Measurements from ENCODE around the gene RBMX.
"Not testable (repeated sequence)": the region's sequence is repeated elsewhere in the genome, so short reads cannot be mapped to it uniquely, and the experiment has no call there.

RBMX gene

GRCh38 chrX:136909119-136909705 is 28.7 kb upstream of the RBMX start:
- Histone ChIP-seq H3K36me3 (ENCODE audit: insufficient read depth, low read length) (no peaks in the 10 kb centered on the region), H3K4me3 (ENCODE audit: low read length, poor library complexity, severe bottlenecking) (peak overlapping the region; percentile 81), H3F3A (ENCODE audit: low read depth) (no peaks in the 10 kb centered on the region), H4K20me1 (ENCODE audit: insufficient read depth, low read length, poor library complexity, severe bottlenecking) (no peaks in the 10 kb centered on the region), H3K4me1 (ENCODE audit: insufficient read depth, low read length, poor library complexity, severe bottlenecking) (peaks cover 6% of the 10 kb centered on the region), H2AFZ (ENCODE audit: low read length) (peak overlapping the region; percentile 96), H3K4me2 (ENCODE audit: low read depth, low read length, poor library complexity, severe bottlenecking) (peak overlapping the region; percentile 90), H3K79me2 (ENCODE audit: insufficient read depth, low read length) (no peaks in the 10 kb centered on the region), H3K9me2 (replicated peaks; ENCODE audit: low read depth, low read length) (no peaks in the 10 kb centered on the region), H3K27me3 (ENCODE audit: insufficient read depth, low read length, poor library complexity, severe bottlenecking) (no peaks in the 10 kb centered on the region), H3K9me3 (ENCODE audit: insufficient read depth, low read depth, low read length) (no peaks in the 10 kb centered on the region), H3K9ac (ENCODE audit: low read depth, low read length, poor library complexity, severe bottlenecking) (peak overlapping the region; percentile 77)
- TF ChIP-seq CTCF (conservative IDR thresholded peaks at IDR 0.05; ENCODE audit: low read length), result no peak
- TF ChIP-seq EZH2phosphoT487 (IDR thresholded peaks at IDR 0.05; ENCODE audit: borderline replicate concordance), result no peak

- Histone ChIP-seq H4K20me1 (ENCODE audit: insufficient read depth, low read length, poor library complexity, severe bottlenecking) (no peaks in the 10 kb centered on the region), H3K4me3 (ENCODE audit: low read length, poor library complexity, severe bottlenecking) (no peak overlapping the region), H3K9me2 (replicated peaks; ENCODE audit: low read depth, low read length) (no peaks in the 10 kb centered on the region), H3K36me3 (ENCODE audit: insufficient read depth, low read length) (no peaks in the 10 kb centered on the region), H3F3A (ENCODE audit: low read depth) (no peaks in the 10 kb centered on the region), H2AFZ (ENCODE audit: low read length) (no peak overlapping the region), H3K9ac (ENCODE audit: low read depth, low read length, poor library complexity, severe bottlenecking) (no peak overlapping the region), H3K4me2 (ENCODE audit: low read depth, low read length, poor library complexity, severe bottlenecking) (no peak overlapping the region), H3K79me2 (ENCODE audit: insufficient read depth, low read length) (no peaks in the 10 kb centered on the region), H3K9me3 (ENCODE audit: insufficient read depth, low read depth, low read length) (no peaks in the 10 kb centered on the region), H3K4me1 (ENCODE audit: insufficient read depth, low read length, poor library complexity, severe bottlenecking) (peaks cover 6% of the 10 kb centered on the region), H3K27me3 (ENCODE audit: insufficient read depth, low read length, poor library complexity, severe bottlenecking) (no peaks in the 10 kb centered on the region)
- no peak for TF ChIP-seq EZH2phosphoT487 (IDR thresholded peaks at IDR 0.05; ENCODE audit: borderline replicate concordance)
These were observed 27.1 kb upstream of the RBMX start for GRCh38 chrX:136907621-136908020.

- H3K4me2 ChIP-seq (ENCODE audit: low read depth, low read length, poor library complexity, severe bottlenecking), result no peak overlapping the region
- H3K9me2 ChIP-seq (replicated peaks; ENCODE audit: low read depth, low read length), result no peaks in the 10 kb centered on the region
- no peaks in the 10 kb centered on the region for H3K9me3 ChIP-seq (ENCODE audit: insufficient read depth, low read depth, low read length)
- no peaks in the 10 kb centered on the region for H3K27me3 ChIP-seq (ENCODE audit: insufficient read depth, low read length, poor library complexity, severe bottlenecking)
- no peaks in the 10 kb centered on the region for H3K79me2 ChIP-seq (ENCODE audit: insufficient read depth, low read length)
- no peaks in the 10 kb centered on the region for H3K36me3 ChIP-seq (ENCODE audit: insufficient read depth, low read length)
- H3K9ac ChIP-seq (ENCODE audit: low read depth, low read length, poor library complexity, severe bottlenecking), result no peak overlapping the region
- no peaks in the 10 kb centered on the region for H3F3A ChIP-seq (ENCODE audit: low read depth)
- no peak overlapping the region for H2AFZ ChIP-seq (ENCODE audit: low read length)
- peaks cover 6% of the 10 kb centered on the region for H3K4me1 ChIP-seq (ENCODE audit: insufficient read depth, low read length, poor library complexity, severe bottlenecking)
- no peaks in the 10 kb centered on the region for H4K20me1 ChIP-seq (ENCODE audit: insufficient read depth, low read length, poor library complexity, severe bottlenecking)
- TF ChIP-seq CTCF (conservative IDR thresholded peaks at IDR 0.05; ENCODE audit: low read length), result no peak
- no peak for TF ChIP-seq EZH2phosphoT487 (IDR thresholded peaks at IDR 0.05; ENCODE audit: borderline replicate concordance)
- H3K4me3 ChIP-seq (ENCODE audit: low read length, poor library complexity, severe bottlenecking), result no peak overlapping the region
These were observed 26.5 kb upstream of the RBMX start for GRCh38 chrX:136906921-136907510.

- H3K36me3 ChIP-seq (ENCODE audit: insufficient read depth, low read length); H3K27me3 ChIP-seq (ENCODE audit: insufficient read depth, low read length, poor library complexity, severe bottlenecking); H3F3A ChIP-seq (ENCODE audit: low read depth); H2AFZ ChIP-seq (ENCODE audit: low read length); H3K4me3 ChIP-seq (ENCODE audit: low read length, poor library complexity, severe bottlenecking); H4K20me1 ChIP-seq (ENCODE audit: insufficient read depth, low read length, poor library complexity, severe bottlenecking); H3K9ac ChIP-seq (ENCODE audit: low read depth, low read length, poor library complexity, severe bottlenecking); H3K9me2 ChIP-seq (replicated peaks; ENCODE audit: low read depth, low read length); H3K79me2 ChIP-seq (ENCODE audit: insufficient read depth, low read length); H3K4me2 ChIP-seq (ENCODE audit: low read depth, low read length, poor library complexity, severe bottlenecking); H3K9me3 ChIP-seq (ENCODE audit: insufficient read depth, low read depth, low read length); H3K4me1 ChIP-seq (ENCODE audit: insufficient read depth, low read length, poor library complexity, severe bottlenecking): not testable (repeated sequence)
These were observed 23.5 kb upstream of the RBMX start for GRCh38 chrX:136904067-136904466.

GRCh38 chrX:136900071-136900470 is 19.5 kb upstream of the RBMX start:
- not testable (repeated sequence) for H3F3A ChIP-seq (ENCODE audit: low read depth); H3K27me3 ChIP-seq (ENCODE audit: insufficient read depth, low read length, poor library complexity, severe bottlenecking); H3K4me1 ChIP-seq (ENCODE audit: insufficient read depth, low read length, poor library complexity, severe bottlenecking); H3K9me3 ChIP-seq (ENCODE audit: insufficient read depth, low read depth, low read length); H3K36me3 ChIP-seq (ENCODE audit: insufficient read depth, low read length); H2AFZ ChIP-seq (ENCODE audit: low read length); H4K20me1 ChIP-seq (ENCODE audit: insufficient read depth, low read length, poor library complexity, severe bottlenecking); H3K9ac ChIP-seq (ENCODE audit: low read depth, low read length, poor library complexity, severe bottlenecking); H3K79me2 ChIP-seq (ENCODE audit: insufficient read depth, low read length); H3K9me2 ChIP-seq (replicated peaks; ENCODE audit: low read depth, low read length); H3K4me2 ChIP-seq (ENCODE audit: low read depth, low read length, poor library complexity, severe bottlenecking); H3K4me3 ChIP-seq (ENCODE audit: low read length, poor library complexity, severe bottlenecking)

Measured in Loucy (cell line).